GM19043 (cell line): Measurements from ENCODE around the gene TAOK2.
"Not testable (repeated sequence)": the region's sequence is repeated elsewhere in the genome, so short reads cannot be mapped to it uniquely, and the experiment has no call there.

ENCODE experiments used
- ATAC-seq: cut with Tn5 transposase; IDR thresholded peaks from one replicate; pipeline ENCODE4 v1.9.1; 2021; ENCODE audit warnings: low read depth; ENCODE audit not compliant: unreplicated experiment

Gene TAOK2

DNA sequence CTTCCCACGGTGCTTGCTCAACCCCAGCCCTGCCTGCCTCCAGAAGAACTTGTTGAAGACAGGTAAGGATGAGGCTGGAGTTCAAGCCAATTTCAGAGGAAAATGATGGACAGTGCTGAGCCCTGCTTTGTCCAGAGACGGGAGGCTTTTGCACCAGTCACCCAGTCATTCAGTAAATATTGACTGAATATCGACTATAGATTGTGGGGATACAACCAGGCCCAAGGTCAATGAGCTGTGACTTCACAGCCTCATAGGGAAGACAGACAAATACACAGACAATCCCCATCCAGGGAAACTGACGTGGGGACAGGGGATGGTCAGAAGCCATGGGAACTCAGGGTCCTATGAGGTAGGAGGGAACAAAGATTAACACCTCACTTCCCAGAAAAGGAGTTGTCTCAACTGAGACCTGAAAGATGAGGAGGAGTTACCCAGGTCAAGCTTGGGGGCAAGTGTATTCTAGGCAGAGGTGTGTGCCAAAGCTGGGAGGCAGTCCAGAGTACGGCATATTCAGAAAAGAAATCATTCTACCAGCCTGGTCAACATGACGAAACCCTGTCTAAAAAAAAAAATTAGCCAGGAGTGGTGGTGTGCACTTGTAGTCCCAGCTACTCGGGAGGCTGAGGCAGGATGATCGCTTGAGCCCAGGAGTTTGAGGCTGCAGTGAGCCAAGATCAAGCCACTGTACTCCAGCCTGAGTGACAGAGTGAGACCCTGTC, 43.0 kb downstream of the TAOK2 start:
- ATAC-seq = no peak

DNA sequence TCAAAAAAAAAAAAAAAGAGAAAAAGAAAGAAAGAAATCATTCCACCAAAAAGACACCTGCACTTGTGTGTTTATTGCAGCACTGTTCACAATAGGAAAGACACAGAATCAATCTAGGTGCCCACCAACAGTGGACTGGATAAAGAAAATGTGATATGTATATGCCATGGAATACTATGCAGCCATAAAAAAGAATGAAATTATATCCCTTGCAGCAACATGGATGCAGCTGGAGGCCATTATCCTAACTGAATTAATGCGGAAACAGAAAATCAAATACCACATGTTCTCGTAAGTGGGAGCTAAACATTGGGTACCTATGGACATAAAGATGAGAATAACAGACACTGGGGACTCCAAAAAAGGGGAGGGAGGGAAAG, 43.6 kb downstream of the TAOK2 start:
- no peak for ATAC-seq

GRCh38 chr16:30017937-30018336, 44.3 kb downstream of the TAOK2 start:
- ATAC-seq = not testable (repeated sequence)

DNA sequence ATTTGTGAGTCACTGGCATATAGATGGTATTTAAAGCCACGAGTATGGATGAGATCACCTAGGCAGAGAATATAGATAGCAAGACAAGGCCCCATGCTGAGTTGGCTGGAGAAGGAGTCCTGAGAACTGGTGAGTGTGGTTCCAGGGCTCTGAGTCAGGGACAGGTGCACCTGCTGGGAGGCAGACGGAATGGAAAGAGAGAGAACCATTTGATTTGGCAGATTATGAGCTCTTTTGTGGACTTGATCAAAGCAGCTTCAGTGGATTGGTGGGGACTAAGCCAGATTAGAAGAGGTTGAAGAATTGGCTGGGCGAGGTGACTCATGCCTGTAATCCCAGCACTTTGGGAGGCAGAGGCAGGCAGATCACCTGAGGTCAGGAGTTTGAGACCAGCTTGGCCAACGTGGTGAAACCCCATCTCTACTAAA, 45.1 kb downstream of the TAOK2 start:
- ATAC-seq = no peak

GRCh38 chr16:30022887-30023286, 49.2 kb downstream of the TAOK2 start, which contains the start of gene C16orf92:
Gene C16orf92, plus strand, starts transcription at chr16:30023198. Its CDS starts 143 bp downstream, at chr16:30023341.
- ATAC-seq = no peak

GRCh38 chr16:30023586-30023985, 49.9 kb downstream of the TAOK2 start:
- no peak for ATAC-seq

GRCh38 chr16:30024451-30024850, 50.8 kb downstream of the TAOK2 start:
- no peak for ATAC-seq

- ATAC-seq = no peak
Observed at GRCh38 chr16:30025156-30025555, 51.5 kb downstream of the TAOK2 start.

- ATAC-seq = no peak
Observed at GRCh38 chr16:30025574-30025973, 51.9 kb downstream of the TAOK2 start.

- no peak for ATAC-seq
Observed at GRCh38 chr16:30026449-30026848, 52.8 kb downstream of the TAOK2 start.

DNA sequence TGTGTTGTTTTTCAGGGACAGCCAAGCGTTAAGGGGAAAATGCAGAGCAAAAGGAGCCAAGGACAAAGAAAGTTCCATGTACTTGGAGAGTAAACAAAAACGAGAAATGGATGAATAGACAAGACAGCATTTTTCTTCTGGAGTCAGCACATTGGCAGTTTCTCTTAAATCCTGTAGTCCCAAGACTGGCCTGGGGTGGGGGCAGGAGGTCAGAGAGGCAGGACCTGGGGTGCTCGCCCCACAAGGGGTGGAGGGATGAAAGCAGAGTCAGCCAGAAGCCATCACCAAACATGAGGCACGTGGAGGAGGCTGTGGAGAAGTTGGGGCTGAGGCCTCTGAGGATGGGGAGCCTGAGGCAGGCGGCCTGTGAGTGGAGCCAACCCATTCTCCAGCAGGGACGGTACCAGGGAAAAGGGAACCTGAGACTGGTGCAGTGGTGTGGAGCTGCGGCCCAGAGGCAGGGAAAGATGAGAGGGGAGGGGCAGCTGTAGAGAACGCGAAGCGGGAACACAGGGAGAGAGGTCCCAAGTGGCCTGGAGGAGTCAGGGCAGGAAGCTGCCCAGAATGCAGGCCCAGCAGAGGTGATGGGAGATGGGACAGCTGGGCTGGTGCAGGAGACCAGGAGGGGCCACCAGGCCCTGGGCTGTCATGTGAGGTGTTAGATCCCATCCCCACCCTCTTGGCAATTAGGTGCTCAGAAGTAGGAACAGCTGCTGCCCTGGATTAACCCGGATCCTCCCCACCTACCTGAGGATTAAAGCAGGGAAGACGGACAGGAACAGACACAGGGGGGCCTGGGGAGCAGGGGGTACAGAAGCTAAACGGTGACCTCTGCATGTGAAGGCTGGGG, 54.1 kb downstream of the TAOK2 start:
- ATAC-seq = no peak

DNA sequence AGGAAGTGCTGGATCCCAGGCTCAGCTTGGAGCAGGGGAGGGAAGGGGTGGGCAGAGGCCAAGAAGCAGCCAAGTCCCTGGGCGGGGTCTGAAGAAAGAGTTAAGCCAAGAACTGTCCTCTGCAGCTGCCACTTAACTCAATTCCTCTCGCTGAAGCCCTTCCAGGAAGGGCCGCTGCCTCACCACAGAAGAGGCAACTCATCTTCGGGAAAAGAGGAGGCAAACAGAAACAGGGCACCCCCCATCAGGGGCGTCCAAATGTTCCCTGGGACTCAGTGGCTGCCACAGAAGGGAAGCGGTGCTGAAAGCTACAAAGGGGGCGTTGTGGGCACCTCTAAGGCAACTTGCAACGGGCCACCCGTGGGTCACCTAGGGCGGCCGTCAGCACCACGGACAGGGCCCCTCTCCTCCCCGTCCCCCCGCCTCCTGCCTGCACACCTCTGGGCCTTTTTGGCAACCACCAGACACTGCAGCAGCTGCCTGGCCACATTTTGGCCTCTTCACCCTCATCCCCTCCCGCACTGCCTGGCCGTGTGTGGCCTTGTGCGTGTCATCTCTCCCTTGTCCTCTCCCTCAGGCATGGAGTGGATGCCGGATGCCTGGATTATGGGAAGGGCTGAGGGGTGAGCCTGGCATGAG, 54.9 kb downstream of the TAOK2 start:
- ATAC-seq = no peak

GRCh38 chr16:30030011-30030685, 56.5 kb downstream of the TAOK2 start:
- ATAC-seq = no peak

DNA sequence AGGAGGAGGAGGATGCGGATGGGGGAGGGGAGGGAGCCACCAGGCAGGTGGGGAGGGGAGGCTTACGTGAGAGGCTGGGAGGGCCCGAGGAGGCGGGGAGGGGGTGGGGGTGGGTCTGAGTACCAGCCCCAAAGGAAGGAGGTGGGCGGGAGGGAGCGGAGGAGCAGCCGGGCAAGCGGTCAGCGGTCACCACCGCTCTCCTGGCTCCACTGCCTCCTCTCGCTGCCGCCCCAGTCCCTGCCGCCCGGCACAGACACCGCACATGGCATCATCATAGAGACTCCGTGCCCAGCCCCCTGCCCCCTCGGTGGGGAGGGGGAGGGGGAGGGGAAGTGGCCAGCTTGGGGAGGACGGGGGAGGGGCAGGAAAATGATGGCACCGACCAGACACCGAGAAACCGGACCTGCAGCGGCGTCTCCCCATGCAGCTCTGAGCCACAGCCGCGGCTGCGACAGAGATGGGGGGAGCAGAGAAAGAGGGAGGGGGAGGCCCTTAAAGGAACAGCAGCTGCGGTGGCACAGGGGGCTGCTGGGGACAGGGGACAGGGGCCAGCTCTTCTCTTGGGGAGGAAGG, 57.3 kb downstream of the TAOK2 start, which contains the start of gene TLCD3B:
TLCD3B (minus strand) TSS at position 431 of the 573 bp plus-strand sequence. CDS start 744 bp downstream, outside the sequence.
- ATAC-seq = no peak

DNA sequence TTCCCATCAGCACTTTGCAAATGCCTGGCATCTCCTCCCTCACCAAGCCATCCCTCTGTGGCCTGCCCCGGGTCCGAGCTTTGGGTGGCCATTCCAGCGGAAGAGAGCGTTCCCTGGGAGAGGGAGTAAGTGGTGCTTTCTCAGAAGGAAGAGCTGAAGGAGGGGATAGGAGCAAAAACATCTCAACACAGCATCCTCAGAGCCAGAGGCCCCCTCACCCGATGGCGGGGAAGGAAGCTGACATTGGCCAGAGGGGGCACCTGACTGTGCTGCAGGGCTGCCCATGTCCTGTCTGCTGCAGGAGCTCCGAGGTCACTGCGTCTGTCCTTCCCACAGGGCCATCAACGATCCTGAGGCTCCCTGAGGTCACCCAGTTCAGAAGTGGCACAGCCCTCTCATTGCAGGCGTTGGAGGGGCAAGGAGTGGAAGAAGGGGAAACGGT, 57.8 kb downstream of the TAOK2 start:
- no peak for ATAC-seq

DNA sequence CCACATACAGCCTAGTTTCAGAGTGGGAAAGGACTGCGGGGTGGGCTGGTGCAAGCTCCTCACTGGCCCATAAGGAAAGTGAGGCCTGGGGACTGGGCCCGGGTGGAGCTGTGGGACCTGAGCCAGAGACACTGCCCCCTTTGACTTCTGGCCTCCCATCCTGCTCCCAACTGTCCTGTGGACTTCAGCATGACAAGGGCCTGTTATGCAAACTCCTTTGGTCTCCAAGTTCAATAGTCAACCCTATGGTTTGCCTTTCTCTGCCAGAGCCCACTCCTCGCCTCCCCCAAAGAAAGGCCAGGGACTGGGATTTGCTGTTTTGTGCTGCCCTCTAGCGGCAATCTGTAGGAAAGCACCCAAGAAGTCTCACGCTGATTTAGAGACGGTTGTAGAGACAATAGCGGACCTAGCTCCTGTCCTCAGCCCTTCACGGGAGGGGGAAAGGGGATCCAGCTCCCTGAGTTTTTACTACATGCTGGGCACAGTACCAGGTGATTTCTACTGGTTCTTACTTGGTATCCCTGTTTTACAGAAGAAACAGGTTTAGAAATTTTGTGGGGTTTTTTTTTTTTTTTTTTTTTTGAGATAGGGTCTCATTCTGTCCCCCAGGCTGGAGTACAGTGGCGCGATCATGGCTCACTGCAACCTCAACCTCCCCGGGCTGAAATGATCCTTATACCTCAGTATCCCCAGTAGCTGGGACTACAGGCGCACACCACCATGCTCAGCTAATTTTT, 58.6 kb downstream of the TAOK2 start:
- ATAC-seq = no peak

DNA sequence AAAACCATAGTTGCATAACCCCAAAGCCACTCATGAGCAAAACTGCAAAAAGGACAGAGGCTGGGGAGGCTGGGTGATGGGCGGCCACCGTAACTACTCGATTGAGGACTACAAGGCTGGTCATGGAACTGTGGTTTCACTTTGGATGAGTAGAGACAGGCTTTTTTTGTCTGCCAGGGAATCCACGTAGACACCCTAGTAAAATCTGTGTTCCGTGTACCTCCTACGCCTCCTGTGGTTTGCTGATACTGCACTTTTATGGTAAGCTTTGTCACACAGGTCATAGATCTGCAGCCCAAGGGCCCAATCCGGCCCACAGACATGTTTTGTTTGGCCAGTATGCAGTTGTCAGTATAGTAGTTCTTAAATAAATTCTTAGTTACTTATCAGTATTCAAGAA, 59.6 kb downstream of the TAOK2 start:
- ATAC-seq = no peak

DNA sequence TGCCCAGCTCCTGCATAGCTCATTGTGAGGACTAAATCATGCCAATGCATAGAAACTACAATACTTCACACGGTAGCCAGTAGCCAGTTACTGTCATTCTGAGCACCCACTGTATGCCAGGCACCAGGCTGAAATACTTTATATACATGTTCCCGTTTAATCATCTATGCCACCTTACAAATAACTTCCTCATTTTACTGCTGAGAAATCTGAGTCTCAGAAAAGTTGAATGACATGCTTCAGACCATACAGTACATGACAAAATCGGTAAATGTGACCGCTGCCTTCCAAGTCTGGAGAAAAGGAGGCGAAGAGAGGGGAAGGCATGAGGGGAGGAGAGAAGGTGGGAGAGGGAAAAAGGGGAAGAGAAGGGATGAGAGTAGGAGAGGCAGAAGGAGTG, 66.6 kb downstream of the TAOK2 start:
- ATAC-seq = no peak

DNA sequence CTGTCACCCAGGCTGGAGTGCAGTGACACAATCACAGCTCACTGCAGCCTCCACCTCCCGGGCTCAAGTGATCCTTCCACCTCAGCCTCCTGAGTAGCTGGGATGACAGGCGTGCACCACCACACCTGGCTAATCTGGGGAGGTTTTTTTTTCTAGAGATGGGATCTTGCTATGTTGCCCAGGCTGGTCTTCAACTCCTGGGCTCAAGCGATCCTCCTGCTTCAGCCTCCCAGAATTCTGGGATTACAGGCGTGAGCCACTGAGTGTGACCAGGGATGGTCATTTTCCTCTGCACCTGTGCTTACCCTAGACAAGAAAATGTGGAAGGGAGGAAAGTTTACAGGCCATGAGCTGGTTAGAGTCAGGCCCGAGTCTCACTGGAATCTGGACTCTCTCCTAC, 67.0 kb downstream of the TAOK2 start:
- ATAC-seq = not testable (repeated sequence)

GRCh38 chr16:30041841-30042240, 68.2 kb downstream of the TAOK2 start:
- ATAC-seq = no peak
